Measurements from ENCODE around the gene MRFAP1L1.

The MRFAP1L1 gene

DNA sequence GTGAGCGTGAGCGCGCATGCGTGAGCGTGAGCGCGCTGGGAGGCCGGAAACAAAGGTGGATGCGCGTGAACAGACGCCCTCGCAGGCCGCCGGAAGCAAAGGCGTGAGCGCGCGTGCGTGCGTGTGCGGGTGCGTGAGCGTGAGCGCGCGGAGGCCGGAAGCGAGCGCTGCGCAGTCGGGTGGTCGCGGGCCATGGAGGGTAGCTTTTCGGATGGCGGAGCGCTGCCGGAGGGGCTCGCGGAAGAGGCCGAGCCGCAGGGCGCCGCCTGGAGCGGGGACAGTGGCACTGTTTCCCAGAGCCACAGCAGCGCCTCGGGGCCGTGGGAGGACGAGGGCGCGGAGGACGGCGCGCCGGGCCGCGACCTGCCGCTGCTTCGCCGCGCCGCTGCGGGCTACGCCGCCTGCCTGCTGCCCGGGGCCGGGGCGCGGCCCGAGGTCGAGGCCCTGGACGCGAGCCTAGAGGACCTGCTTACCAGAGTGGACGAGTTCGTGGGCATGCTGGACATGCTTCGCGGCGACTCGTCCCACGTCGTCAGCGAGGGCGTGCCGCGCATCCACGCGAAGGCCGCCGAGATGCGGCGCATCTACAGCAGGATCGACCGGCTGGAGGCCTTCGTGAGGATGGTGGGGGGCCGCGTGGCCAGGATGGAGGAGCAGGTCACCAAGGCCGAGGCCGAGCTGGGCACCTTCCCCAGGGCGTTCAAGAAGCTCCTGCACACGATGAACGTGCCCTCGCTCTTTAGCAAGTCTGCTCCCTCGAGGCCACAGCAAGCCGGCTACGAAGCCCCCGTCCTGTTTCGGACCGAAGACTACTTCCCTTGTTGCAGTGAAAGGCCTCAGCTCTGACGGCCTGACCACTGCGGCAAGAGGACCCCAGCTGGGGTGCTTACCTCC, 6.6 kb upstream of the MRFAP1L1 start, which contains the start of gene BLOC1S4:
Gene BLOC1S4, plus strand, starts transcription at position 157 of the 894 bp plus-strand sequence. Its CDS starts 36 bp downstream, at position 193.
- peak; percentile 72 for DNase-seq (ENCODE audit: low read depth)

DNA sequence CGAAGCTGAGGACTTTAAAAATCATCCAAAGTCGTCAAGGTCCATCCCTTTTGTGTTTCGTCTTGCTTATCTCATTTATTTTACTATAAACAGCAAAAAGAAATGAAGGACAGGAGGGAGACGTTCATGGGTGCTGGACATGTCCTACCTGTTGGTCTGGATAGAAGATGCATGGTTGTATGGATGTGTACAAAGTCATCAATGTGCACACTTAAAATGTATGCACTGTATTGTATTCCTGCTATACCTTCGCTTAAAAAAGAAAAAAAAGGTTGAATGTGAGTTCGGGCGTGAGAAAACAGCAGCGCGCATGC, 6.0 kb upstream of the MRFAP1L1 start:
- DNase-seq (ENCODE audit: low read depth) = no peak

DNA sequence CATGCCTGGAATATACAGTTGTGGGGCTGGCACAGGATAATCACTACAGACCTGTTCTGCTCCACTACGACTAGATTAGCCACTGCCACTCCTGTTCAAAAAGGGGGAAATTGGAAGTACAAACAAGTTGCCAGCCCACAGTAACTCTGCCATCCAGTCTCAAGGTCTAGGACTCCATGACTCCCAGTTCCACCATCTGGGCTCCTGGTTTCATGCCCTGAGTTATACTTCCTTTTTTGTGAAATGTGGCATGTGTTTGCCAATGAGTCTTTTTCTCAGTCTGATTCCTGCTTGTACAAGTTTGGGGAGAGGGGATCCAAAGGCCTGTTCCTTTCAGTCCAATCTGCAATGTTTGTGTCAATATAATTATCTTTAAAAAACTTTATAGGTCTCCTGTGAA, 5.3 kb upstream of the MRFAP1L1 start:
- DNase-seq (ENCODE audit: low read depth) = no peak

DNA sequence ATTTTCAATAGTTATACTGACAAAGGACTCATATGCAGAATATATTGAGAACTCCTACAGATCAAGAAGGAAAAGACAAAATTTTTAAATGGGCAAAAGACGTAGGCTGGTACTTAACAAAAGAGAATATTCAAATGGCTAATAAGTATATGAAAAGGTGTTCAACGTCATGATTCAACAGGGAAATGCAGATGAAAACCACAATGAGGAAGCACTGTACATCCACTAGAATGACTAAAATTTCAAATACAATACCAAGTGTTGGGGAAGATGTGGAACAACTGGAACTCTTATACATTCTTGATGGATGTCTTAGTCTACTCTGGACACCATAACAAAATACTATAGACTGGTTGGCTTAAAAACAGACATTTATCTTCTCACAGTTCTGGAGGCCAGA, 1.3 kb upstream of the MRFAP1L1 start:
- no peak for DNase-seq (ENCODE audit: low read depth)

DNA sequence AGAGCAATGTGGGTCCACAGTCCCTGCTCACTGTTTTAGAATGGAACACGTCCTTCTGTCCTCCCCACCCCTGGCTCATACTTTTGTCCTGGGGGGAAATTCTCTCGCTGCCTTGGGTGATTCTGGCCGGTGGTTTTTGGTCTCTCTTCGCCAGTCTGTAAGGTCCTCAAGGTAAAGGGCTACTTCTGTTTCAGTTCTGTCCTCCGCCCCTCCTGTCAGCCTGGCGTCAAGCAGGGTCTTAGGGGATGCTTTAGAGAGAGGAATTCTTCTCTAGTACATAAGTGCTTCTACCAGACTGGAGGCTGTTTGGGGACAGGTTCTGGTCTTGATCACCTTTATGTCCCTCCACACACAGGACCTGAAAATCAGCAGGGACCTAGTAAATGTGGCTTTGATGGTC, 617 bp upstream of the MRFAP1L1 start:
- DNase-seq (ENCODE audit: low read depth) = no peak

DNA sequence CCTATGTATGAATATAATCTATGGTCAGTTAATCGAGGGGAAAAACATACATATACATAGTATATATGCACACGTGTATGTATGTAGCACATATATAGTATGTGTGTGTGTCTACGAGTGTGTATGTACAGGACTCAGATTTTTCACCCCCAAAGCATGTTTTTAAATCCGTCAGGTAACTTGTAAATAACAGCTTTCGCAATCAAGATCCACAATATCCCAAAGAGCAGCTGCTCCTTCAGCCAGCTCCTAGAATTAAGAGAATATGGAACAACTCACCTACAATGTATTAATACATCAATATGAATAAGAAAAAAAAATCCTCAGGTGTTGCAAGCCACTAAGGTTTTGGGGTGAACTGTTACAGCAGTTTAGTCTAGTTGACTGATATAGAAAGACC, 3.5 kb downstream of the MRFAP1L1 start:
- DNase-seq (ENCODE audit: low read depth) = no peak

DNA sequence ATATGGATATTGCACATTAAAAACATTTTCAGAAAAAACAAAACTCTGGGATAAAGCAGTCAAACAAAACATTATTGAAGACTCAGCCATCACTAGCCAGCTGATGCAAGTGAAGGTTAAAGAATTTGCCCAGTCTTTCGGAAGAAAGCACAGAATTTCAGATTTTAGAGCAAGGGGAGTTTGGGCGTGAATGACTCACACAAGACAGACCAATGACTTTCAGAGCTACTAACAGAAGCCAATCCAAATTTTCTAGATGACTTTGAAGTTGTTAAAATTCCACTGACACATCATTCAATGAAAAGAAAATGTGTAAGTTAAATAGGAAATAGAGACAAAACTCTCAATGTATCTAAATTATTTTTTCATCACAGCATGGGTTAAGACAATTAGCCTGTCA, 4.0 kb downstream of the MRFAP1L1 start:
- no peak for DNase-seq (ENCODE audit: low read depth)

DNA sequence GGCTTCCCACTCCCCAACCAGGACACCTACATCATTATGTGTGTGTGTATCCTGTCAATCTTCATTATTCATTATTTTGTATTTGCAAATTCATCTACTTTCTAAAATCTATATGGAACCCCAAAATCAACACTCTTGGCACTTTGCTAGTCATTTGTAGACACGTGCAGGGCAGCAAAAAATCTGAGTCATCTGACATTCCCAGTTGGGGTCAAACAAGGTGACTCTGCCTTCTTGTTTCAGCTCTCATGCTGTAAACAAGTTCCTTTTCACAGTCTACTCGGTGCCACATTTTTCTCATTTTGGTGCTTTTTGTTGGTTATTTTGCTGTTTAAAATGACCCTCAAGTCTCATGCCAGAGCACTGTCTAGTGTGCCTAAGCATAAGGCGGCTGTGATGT, 5.9 kb downstream of the MRFAP1L1 start:
- no peak for DNase-seq (ENCODE audit: low read depth)

DNA sequence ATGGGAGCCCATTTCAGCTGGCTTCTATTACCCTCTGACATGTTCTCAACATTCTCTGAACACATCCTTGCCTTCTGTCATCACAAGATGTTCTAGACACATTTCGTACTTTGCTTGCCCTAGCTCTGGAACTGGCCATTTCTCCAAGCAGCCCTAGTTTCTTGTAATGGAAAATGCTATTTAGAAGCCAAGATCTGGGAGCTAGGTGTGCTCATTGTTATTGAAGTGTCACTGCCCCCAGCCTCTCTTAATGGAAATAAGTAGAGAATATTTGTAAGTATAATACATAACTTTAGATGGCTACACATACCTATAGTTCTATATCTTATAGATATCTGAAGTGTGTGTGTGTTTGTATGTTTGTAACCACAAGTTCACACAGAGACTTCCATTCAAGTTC, 6.9 kb downstream of the MRFAP1L1 start:
- DNase-seq (ENCODE audit: low read depth) = no peak

DNA sequence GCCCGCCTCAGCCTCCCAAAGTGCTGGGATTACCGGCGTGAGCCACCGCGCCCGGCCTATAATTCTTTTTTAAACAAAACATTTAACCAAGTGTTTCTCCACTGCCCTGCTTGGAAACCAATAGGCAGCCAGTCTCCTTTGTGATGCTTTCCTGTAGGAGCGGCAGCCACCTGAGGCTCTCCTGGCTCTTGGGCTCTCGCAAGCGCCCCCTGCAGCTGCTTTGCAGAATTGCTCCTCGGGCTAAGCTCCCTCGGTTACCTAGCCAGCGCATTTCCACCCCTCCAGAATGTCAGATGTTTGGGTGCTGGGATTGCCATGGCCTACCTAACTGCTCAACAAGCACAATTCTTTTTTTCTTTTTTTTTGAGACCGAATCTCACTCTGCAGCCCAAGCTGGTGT, 8.3 kb downstream of the MRFAP1L1 start:
- no peak for DNase-seq (ENCODE audit: low read depth)

DNA sequence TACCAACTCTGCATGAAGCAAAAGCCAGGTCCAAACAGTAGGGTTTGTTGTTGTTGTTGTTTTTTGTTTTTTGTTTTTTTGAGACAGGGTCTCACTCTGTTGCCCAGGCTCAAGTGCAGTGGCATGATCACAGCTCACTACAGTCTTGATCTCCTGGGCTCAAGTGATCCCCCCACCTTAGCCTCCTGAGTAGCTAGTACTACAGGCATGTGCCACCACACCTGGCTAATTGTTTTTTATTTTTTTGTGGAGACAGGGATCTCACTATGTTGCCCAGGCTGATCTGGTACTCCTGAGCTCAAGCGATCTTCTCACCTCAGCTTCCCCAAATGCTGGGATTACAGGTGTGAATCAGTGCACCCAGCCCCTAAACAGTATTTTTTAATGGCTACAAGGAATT, 9.8 kb downstream of the MRFAP1L1 start:
- no peak for DNase-seq (ENCODE audit: low read depth)

DNA sequence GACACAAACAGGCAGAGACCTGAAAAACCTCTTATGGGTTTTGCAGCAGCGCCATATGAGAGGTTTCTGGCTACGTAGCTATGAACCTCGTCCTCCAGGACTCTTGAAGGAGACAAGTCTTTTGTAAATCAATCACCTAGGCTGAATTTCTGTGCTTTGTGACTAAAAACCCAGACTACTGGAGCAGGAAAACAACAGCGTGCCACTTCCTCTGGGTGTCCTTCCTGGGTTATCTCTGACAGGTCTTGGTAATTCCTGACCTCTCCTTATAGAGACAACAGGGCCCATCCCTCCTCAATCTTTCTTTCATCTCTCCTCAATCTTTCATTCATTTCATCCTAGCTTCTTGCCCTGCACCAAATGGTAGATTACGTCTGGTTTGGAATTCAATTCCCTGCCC, 10.3 kb downstream of the MRFAP1L1 start:
- no peak for DNase-seq (ENCODE audit: low read depth)

DNA sequence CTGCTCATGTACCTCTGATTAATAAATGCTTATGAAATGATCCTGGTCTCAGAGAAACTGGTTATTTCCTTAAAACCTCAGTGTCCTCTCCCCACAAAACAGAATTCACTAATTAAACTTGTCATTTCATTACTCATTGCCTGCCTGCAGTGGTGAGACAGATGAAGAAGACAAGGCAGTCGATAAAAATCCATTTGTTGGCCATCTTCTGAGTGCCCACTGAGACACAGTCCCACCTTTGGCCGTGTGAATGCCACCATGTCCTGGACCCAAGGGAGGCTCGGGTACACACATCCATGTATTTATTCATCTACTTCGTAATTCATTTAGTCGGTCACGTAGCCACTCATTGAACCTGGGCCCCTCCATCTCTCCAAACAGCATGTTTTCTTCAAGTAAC, 12.5 kb downstream of the MRFAP1L1 start:
- no peak for DNase-seq (ENCODE audit: low read depth)

DNA sequence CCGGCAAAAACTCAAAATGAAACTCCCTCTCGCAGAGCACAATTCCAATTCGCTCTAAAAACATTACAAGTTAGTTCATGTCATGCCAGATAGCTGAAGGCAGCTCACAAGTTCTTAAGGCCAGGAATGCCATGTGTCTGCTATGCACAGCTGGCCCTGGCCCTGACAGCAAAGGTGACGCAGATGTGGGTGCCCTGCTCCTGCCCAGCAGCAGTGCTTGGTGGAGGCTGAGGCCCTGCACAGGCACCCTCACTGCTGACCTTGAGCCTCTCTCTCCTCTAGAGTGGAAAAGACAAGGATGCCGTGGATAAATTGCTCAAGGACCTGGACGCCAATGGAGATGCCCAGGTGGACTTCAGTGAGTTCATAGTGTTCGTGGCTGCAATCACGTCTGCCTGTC, 13.1 kb downstream of the MRFAP1L1 start:
- DNase-seq (ENCODE audit: low read depth) = no peak

DNA sequence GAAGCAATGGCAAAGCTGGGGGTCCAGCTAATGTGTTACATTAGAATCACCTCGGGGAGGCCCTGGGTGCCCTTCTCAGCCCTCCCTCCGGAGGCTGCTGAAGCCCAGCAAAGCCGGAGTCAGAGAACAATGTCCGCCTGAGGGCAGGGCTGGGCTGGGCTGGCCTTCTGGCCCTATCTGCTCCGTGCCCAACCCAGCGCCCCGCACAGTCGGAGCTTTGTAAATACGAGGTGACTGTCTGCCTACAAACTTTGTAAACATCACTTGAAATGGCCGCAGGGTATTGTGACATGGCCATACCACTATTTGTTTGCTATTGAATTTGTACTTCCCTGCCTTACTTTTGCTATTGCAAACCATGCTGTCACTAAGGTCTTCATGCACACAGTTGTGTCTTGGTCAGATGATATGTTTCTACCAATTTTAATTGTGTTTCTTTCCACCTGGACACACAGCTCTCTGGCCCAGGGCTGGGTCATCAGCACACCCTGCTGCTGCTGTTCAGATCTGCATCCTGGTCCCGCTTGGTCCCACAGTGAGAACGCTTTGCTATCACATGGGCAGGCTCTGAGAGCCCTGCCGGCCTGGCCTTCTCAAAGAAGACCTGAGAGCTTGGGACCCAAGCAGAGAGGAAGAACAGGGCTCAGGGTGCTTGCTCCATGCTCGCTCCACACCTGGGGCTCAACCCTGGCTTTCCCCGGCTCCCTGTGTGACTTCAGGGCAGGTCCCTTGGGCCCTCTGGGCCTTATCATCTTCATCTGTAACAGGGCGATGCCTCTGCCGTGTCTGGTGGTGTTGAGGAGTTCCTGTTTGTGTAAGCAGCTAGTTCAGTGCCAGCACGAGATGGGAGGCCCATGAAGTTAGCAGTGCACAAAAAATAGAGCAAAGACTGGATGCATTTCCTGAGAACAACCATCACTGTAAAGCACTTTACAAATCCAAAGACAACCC, 13.7 kb downstream of the MRFAP1L1 start:
- no peak for DNase-seq (ENCODE audit: low read depth)

DNA sequence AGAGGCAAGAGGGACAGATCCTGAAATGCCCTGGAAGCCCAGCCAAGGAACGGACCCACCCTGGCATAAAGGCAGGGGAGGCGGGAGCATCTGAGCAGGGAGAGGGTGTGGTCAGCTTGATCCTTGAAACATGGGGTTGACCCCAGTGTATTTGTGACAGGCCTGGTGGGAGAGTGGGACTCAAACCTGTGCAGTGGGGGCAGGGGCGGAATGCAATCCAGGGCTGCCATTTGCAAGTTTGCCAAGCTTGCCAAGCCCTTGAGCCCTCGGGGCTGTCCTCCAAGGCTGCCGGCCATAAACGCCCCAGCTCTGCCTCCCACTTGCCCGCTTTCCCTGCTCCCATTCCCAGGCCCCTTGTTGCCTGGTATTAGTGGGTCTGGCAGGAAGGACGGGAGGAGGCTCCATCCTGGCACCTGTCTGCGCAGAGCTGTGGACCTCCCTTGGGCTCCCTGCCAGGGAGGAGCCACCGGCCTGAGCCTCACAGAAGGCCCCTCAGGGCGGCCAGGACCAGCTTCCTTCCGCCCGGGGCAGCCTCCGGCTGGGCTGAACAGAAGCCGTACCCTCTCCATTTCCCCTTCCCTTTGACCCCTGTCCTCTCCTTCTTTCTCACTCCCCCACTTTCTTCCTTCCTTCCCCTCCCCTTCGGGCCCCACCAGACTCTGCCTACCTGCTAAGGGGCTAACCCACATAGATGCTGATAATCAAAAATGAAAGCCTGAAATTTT, 15.3 kb downstream of the MRFAP1L1 start:
- DNase-seq (ENCODE audit: low read depth) = no peak

DNA sequence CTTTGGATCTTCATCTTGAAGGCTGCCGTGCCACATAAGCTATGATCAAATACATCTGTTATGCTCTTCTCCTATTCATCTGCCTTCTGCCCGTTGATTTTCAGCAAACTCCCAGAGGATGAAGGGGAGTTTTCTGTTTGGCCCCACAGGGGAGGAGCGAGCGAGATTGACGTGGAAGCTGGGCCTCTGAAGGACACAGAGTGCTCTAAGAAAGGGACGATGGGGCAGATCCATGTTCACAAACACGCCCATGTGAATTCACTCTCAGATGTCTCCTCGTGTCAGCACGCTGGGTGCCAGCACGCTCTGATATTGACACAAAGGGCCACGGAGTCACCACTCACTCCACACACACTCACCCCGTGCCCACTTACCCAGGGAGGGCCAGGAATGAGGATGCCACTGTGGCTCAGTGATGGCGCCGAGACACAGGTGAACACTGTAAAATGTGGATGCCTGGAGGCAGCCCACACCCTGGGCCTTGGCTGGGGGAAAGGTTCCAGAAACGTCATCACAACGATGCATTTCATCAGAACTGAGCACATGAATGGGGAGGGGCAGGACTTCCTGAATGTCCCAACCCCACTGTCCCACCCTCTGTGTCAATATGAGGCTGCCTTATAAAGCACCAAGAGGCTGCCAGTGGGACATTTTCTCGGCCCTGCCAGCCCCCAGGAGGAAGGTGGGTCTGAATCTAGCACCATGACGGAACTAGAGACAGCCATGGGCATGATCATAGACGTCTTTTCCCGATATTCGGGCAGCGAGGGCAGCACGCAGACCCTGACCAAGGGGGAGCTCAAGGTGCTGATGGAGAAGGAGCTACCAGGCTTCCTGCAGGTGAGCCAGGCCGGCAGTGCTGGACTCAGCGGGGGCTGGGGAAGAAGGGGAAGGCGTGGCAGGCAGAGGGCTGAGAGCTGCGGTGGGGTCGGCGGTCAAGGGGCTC, 16.2 kb downstream of the MRFAP1L1 start, which contains the start of gene S100P:
Gene S100P, plus strand, starts transcription at position 648 of the 946 bp plus-strand sequence. Its CDS starts 55 bp downstream, at position 703.
- DNase-seq (ENCODE audit: low read depth) = no peak

DNA sequence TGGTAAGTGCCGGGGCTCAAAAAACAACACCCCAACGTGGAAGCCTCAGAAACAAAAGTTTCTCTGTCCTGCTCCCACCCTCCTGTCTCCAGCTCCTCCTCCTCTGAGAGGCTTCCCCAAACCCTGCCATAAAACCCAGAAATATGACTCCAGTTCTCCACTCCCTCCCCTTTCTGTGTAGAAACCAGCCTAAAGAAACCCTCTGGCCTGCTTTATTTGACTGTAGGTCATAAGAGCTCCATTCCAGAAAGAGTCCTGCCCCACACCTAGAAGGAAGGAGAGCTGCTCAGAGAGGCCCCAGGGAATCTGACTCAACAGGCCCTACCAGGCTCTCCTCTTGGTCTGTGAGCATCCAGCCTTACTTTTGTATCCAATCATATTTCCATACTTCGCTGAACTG, 16.9 kb downstream of the MRFAP1L1 start:
- no peak for DNase-seq (ENCODE audit: low read depth)

DNA sequence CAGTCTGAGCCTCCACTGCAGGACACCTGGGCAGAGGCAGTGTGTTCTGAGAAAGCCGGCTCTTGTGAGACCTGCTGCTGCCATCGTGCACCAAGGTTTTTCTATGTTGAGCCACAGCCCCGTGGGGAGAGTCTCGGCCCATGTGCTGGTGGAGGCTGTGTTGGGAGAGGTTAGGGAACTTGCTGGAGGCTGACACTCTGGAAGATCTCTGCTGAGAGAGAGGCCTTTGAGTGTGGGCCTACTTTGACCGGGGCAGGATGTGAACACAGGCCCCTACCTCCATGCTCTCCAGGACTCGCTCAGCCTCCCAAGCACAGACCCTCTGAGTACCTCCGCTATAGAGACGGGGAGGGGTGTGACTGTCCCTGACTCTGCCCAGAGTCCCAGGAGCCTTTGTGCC, 17.3 kb downstream of the MRFAP1L1 start:
- DNase-seq (ENCODE audit: low read depth) = no peak

DNA sequence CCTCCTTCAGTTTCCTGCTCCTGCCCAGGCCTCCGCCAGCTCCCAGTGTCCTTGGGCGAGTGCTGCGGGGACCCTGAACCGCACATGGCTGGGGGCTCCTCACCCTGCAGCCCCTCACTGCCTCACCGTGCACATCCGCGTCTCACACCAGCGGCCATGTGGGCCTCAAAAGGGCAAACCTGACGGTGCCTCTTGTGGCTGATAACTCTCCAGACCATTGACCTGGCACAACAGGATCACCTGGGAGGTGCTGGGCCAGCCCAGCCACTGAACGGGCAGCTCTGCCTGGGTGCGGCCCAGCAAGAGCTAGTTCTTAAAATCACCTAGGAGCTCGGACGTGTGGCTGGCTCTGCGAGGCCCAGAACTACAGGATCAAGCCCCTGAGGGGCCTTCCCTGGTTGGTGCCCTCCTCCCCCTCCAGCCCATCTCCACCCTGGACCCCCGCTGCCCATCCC, 20.1 kb downstream of the MRFAP1L1 start:
- no peak for DNase-seq (ENCODE audit: low read depth)
